GM19324 (cell line): ENCODE results near the gene C10orf90.

Experiments used
- ATAC-seq: cut with Tn5 transposase; IDR thresholded peaks from one replicate; pipeline ENCODE4 v1.9.1; 2021; ENCODE audit warnings: mild to moderate bottlenecking, moderate library complexity; ENCODE audit not compliant: unreplicated experiment, low FRiP score

Gene C10orf90

GRCh38 chr10:126437635-126438406, 232.7 kb downstream of the C10orf90 start:
- ATAC-seq: no peak

- no peak for ATAC-seq
These were observed 236.3 kb downstream of the C10orf90 start for GRCh38 chr10:126434235-126434634.

GRCh38 chr10:126433351-126433750, 237.1 kb downstream of the C10orf90 start:
- ATAC-seq: no peak

- no peak for ATAC-seq
These were observed 238.0 kb downstream of the C10orf90 start for GRCh38 chr10:126432507-126432906.

- ATAC-seq: no peak
These were observed 238.7 kb downstream of the C10orf90 start for GRCh38 chr10:126431816-126432215.

- ATAC-seq: no peak
These were observed 240.0 kb downstream of the C10orf90 start for GRCh38 chr10:126430512-126430911.

- ATAC-seq: no peak
These were observed 241.2 kb downstream of the C10orf90 start for GRCh38 chr10:126429275-126429674.

GRCh38 chr10:126425489-126426065, 244.9 kb downstream of the C10orf90 start:
- no peak for ATAC-seq

- no peak for ATAC-seq
These were observed 245.5 kb downstream of the C10orf90 start for GRCh38 chr10:126425032-126425431.

- no peak for ATAC-seq
These were observed 246.6 kb downstream of the C10orf90 start for GRCh38 chr10:126423732-126424491.

GRCh38 chr10:126422567-126422966, 247.9 kb downstream of the C10orf90 start:
- no peak for ATAC-seq

GRCh38 chr10:126421756-126422256, 248.7 kb downstream of the C10orf90 start:
- ATAC-seq: no peak

- ATAC-seq: no peak
These were observed 249.8 kb downstream of the C10orf90 start for GRCh38 chr10:126420567-126421300.

- no peak for ATAC-seq
These were observed 253.2 kb downstream of the C10orf90 start for GRCh38 chr10:126417220-126417825.

GRCh38 chr10:126409821-126410220, 260.7 kb downstream of the C10orf90 start:
- ATAC-seq: no peak

GRCh38 chr10:126408953-126409641, 261.4 kb downstream of the C10orf90 start:
- ATAC-seq: no peak

GRCh38 chr10:126407831-126408230, 262.7 kb downstream of the C10orf90 start:
- ATAC-seq: no peak

GRCh38 chr10:126405239-126405775, 265.2 kb downstream of the C10orf90 start:
- no peak for ATAC-seq
